Activated CD8-positive, alpha-beta memory T cell treated with anti-CD3 and anti-CD28 coated beads, Interleukin-2, amount 50 U/mL, for 48 hours (primary cell): ENCODE results near the gene NAA60.

Experiments used
- DNase-seq: peaks from one replicate; pipeline ENCODE4 v3.0.0-alpha.2; 2020

NAA60 gene

GRCh38 chr16:3511286-3512180 lies 68.1 kb downstream of the NAA60 start:
- DNase-seq = peak; percentile 41

DNA sequence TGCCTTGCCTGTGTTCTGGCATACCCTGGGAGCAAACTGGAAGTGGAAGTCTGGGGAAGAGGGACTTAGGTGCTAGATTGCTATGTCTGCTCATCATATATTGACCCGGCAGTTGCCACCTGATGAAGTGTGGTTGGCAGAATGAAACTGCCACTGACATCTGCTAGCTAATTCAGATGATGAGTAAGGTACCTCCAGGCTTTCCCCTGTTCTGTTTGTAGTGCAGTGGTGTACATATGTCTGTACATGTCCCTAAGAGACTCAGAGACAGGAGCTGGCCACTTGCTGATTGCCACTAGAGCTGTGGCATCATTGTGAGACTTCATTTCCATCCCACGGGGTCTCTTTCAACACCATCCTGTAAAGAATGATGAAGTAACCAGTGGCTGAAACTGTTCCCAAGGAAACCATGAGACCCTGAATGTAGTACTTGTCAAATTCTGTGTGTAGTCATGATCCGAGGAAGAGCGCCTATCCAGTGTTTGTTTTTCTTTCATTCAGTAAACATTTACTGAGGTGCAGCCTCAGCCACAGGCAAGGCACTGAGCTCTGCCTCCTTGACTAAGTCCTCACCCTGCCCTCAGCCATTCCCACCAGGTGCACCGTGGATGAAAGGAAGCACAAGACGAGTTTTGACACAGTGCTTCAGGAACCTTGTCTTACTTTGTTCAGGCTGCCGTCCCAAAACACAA lies 70.6 kb downstream of the NAA60 start:
- DNase-seq = peak; percentile 42

DNA sequence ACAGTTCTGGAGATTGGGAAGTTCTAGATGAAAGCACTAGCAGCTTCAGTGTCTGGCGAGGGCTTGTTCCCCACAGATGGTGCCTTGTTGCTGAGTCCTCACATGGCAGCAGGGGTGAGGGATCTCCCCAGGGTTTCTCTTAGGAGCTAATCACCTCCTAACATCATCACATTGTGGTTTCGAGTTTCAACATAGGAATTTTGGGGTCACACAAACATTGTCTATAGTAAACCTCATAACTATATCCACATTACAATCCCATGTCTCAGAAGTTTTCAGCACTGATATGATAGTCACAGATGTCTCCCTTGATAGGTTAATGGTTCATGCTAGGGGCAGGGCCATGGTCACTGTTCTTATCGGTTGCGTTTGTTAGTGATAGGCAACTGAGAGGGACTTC lies 71.1 kb downstream of the NAA60 start:
- DNase-seq = peak; percentile 32

DNA sequence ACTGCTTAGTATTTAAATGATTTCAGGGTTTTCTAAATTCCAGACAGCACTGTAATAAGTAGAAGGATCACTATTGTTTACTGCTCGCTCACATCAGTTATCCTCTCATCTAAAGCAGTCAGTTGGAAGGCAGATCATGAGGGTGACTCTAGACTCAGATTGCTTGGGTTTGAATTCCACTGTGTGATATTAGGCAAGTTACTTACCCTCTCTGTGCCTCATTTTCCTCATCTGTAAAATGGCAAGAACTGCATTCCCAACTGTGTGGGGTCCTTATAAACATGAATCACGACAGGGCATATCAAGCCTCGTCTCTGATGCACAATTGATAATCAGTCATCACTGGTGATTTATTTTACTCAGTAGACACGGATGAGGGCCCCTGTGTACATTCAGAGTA lies 72.4 kb downstream of the NAA60 start:
- DNase-seq = no peak

- no peak for DNase-seq
Measured at GRCh38 chr16:3518292-3518985, 75.0 kb downstream of the NAA60 start.

DNA sequence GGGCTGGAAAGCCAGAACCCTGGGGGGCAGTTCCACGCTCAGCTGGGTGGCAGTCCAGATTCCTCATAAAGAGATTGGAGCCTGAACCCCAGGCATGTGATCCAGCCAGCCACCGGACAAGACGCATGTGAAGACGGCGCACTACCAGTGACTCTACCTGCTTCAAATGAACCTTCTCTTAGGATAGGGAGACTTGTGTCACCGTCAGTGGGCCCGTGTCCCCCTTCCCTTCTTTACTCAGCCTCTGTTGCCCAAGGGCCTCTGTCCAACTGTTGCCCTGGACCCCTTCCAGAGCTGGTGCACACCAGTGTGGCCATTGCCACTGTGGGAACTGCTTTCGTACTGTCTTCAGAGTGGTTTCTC lies 75.5 kb downstream of the NAA60 start:
- no peak for DNase-seq

- DNase-seq = no peak
Measured at GRCh38 chr16:3519581-3519980, 76.1 kb downstream of the NAA60 start.

DNA sequence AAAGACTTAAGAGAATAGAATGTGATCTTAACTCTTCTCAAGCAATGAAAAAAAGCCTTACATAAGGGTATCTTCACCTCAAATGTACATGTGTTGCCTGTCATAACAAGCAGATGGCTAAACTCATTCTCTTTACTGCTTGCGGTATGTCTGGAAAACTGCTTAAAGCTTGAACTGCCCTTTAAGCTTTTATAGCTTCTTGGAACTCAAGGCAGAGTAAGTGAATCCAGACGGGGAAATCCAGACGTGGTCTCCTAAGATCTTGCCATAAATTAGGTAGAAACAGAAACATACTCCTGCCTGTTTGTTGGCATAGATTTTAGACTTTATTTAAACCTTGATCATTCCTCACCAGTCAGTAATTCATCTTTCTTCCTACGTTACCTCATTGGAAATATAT lies 76.9 kb downstream of the NAA60 start:
- DNase-seq = no peak

DNA sequence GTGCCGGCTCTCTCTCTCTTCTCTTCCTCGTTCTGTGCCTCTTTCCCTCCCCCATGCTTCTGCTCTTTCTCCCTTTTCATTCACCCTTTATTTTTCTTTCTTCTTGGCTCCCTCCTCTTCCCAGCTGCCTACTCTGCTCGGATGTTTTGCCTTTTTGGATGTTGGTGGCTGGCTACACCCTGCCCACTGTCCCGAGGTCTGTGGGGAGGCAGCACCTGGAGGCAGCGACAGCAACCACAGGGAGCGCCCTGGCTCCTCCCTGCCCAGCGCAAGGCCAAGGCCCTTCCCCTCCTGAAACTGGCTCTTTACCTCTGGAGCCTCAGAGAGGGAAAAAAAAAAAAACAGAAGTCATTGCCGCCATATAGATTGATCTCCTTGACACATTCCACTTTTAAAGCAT lies 77.4 kb downstream of the NAA60 start:
- no peak for DNase-seq

DNA sequence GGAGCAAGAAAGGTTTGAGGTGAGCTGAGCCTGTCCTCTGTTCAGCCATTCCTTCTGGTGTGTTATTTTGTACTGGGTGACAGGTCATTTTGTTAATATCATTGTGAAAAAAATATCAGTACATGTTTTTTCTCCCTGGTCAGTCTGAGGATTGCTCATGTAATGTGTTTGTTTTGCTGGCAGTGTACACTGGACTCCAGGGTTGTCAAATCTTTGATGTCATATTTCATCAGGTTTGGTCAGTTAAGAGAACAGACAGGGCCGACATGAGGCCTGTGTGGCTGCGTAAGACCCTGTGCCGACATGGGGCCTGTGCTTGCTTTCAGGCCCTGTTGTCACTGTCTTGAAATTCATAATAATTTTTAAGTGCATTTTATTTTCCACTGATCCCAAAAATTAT lies 79.8 kb downstream of the NAA60 start:
- no peak for DNase-seq

- DNase-seq = no peak
Measured at GRCh38 chr16:3525951-3526350, 82.5 kb downstream of the NAA60 start.

DNA sequence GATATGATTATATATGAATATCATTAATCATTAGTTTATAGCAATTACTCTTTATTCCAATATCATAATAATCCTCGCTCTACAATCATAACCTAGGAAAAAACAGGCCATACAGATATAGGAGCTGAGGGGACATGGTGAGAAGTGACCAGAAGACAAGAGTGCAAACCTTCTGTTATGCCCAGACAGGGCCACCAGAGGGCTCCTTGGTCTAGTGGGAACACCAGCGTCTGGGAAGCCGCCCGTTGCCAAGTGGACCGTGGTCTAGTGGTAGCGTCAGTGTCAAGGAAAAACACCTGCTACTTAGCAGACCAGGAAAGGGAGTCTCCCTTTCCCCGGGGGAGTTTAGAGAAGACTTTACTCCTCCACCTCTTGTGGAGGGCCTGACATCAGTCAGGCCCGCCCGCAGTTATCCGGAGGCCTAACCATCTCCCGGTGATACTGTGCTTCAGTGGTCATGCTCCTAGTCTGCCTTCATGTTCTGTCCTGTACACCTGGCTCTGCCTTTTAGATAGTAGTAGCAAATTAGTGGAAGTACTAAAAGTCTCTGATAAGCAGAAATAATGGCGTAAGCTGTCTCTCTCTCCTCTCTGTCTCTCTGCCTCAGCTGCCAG lies 83.8 kb downstream of the NAA60 start:
- peak; percentile 76 for DNase-seq

DNA sequence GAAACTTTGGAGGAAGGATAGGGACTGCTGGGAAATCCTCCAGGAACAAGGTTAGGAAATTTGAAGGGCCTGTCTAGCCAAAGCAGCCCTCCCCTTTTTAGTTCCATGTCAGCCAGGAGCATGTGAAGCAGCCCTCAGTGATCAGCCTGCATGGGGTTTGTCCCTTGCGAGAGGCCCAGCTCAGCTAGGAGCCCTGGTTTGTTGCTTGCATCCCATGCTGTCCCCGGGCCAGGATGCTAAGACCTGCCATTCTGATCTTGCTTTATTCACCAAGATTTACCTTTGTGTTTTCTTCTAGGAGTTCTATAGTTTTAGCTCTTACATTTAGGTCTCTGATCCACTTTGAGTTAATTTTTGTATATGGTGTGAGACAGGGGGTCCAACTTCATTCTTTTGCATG lies 84.9 kb downstream of the NAA60 start:
- DNase-seq = no peak

DNA sequence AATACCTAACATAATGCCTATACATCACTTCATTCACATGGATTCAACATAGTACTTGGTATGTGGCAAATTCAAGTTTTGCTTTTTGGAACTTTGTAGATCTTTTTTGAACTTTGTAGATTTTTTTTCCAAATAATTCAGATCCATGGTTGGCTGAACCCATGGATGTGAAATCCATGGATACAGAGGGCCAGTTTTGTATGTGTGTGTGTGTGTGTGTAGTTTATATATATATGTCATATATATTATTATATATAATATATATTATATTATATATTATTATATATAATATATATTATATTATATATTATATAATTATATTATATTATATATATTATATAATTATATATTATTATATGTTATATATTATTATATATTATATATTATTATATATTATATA lies 85.7 kb downstream of the NAA60 start:
- no peak for DNase-seq

GRCh38 chr16:3530371-3530914 lies 87.0 kb downstream of the NAA60 start:
- DNase-seq = no peak

DNA sequence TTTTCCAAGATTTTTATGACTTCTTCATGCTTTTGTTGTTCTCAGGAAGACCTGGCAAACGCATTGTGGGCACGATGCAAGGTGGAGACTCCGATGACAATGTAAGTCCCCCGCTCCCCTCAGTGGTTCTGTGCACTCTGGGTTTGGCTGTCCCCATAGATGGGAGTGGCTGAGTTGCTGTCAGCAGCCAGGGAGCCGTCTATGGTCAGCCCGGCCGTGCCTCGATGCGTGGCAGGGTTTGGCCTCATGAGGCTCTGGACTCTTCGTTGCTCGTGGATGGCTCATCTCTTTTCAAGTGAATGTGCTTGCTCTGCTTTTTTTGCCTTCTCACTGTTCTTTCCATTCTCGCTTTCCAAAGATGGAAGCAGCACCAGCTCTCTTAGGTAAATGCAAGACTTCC lies 89.3 kb downstream of the NAA60 start:
- no peak for DNase-seq

DNA sequence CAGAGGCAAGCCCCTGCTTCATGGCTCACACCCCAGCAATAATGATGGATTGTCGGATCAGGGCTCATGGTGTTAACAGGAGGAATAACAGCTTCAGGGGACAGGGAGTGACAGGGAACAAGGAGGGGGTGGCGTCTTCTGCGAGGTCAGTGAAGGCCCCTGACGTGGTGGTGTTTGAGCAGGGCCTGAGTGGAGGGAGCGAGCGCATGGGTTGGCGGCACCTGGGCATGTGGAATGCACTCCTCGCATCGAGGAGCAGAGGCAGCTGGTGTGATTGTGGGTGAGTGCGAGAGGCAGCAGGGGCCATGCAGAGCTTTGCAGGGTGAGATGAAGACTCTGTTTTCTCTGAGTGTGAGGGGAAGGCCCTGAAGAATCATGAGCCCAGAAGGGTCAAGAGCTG lies 90.6 kb downstream of the NAA60 start:
- DNase-seq = no peak

DNA sequence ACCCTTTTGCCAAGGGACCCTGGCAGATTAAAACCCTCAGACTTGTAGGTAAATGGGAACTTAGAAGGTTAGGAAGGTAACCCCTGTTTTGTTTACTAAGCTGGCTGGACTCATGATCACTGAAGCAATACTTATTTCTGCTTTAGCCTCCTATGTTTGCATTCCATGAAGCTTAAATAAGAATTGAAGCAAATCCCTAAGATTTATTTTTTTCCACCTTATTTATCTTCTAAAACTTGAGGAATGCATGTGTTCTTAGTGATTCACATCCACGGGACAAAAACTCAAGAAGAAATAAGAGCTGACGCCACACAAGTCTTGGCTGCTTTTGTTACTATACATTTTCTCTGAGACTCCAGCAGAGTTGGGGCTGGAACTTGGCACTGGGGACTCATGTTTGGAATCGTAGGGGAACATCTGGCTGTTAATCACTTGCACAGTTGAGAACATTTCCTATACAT lies 92.8 kb downstream of the NAA60 start:
- DNase-seq = no peak
